Neural cell (in vitro differentiated cells): ENCODE results near the gene EML4. TPM values are rescaled to one million over a fixed set of nuclear protein-coding genes. Genes with fewer than 3 reads are reported as not detected.

Source experiments
- H2AFZ ChIP-seq: fragments of 200-600, 300-800 bp; sonication (generic), shearing (Covaris generic); 2 replicates; pipeline ENCODE4 v1.6.0; 2014; ENCODE audit warnings: low read depth, mild to moderate bottlenecking, antibody characterized with exemption, low read length, moderate library complexity
- H3F3A ChIP-seq: fragments of 200-600 bp; shearing (Covaris generic); 2 replicates; pipeline ENCODE4 v1.6.1; 2016; ENCODE audit warnings: mild to moderate bottlenecking, moderate library complexity, mixed read lengths, antibody characterized with exemption, low read length; ENCODE audit not compliant: insufficient read depth, poor library complexity, severe bottlenecking
- H3K27ac ChIP-seq: fragments of 200-600, 300-800 bp; sonication (generic), shearing (Covaris generic); 2 replicates; pipeline ENCODE4 v1.5.1; 2014; ENCODE audit warnings: mild to moderate bottlenecking, low read length, moderate library complexity
- H3K27me3 ChIP-seq: fragments of 300-800, 200-600 bp; sonication (generic), shearing (Covaris generic); 2 replicates; pipeline ENCODE4 v1.6.0; 2014; ENCODE audit warnings: mild to moderate bottlenecking, low read depth, low read length, moderate library complexity; ENCODE audit not compliant: insufficient read depth
- H3K36me3 ChIP-seq: fragments of 300-800, 200-600 bp; sonication (generic), shearing (Covaris generic); 2 replicates; pipeline ENCODE4 v1.5.1; 2014; ENCODE audit warnings: mild to moderate bottlenecking, antibody characterized with exemption, low read length, moderate library complexity; ENCODE audit not compliant: insufficient read depth
- H3K4me2 ChIP-seq: fragments of 300-800, 200-600 bp; sonication (generic), shearing (Covaris generic); 2 replicates; pipeline ENCODE4 v1.6.0; 2014; ENCODE audit warnings: mild to moderate bottlenecking, low read length
- H3K4me3 ChIP-seq: fragments of 300-800, 200-600 bp; sonication (generic), shearing (Covaris generic); 2 replicates; pipeline ENCODE4 v1.5.1; 2014; ENCODE audit warnings: mild to moderate bottlenecking, low read length, moderate library complexity
- H3K79me2 ChIP-seq: fragments of 200-600 bp; shearing (Covaris generic); replicated peaks from 2 replicates; pipeline ENCODE4 v1.6.0; 2014; ENCODE audit warnings: mild to moderate bottlenecking, low read length, moderate library complexity; ENCODE audit not compliant: insufficient read depth
- H3K9ac ChIP-seq: fragments of 300-800, 200-600 bp; sonication (generic), shearing (Covaris generic); 2 replicates; pipeline ENCODE4 v1.6.1; 2016; ENCODE audit warnings: mild to moderate bottlenecking, low read length, mixed read lengths
- H3K9me2 ChIP-seq: fragments of 200-600 bp; shearing (Covaris generic); 2 replicates; pipeline ENCODE4 v1.6.1; 2016; ENCODE audit warnings: mild to moderate bottlenecking, low read length, mixed read lengths; ENCODE audit not compliant: insufficient read depth
- H3K9me3 ChIP-seq: fragments of 200-600, 300-800 bp; sonication (generic), shearing (Covaris generic); 2 replicates; pipeline ENCODE4 v1.6.1; 2016; ENCODE audit warnings: mild to moderate bottlenecking, mixed run types, low read length, moderate library complexity, mixed read lengths
- H4K20me1 ChIP-seq: fragments of 200-600 bp; shearing (Covaris generic); 2 replicates; pipeline ENCODE4 v1.6.1; 2016; ENCODE audit warnings: mild to moderate bottlenecking, mixed run types; ENCODE audit not compliant: insufficient read depth
- EP300 ChIP-seq: fragments of 450-650 bp; conservative IDR thresholded peaks from 2 replicates; pipeline ENCODE4 v1.6.1; 2014; ENCODE audit warnings: antibody characterized with exemption, mild to moderate bottlenecking, moderate library complexity; ENCODE audit not compliant: poor library complexity, severe bottlenecking
- EZH2 ChIP-seq: fragments of 200-600, 300-800 bp; shearing (Covaris generic), sonication (generic); IDR thresholded peaks from 2 replicates; pipeline ENCODE4 v1.6.1; 2014; ENCODE audit warnings: antibody characterized with exemption, low read length, borderline replicate concordance, mild to moderate bottlenecking; ENCODE audit not compliant: insufficient read depth, poor library complexity, severe bottlenecking
- MXI1 ChIP-seq: fragments of 450-650 bp; conservative IDR thresholded peaks from 2 replicates; pipeline ENCODE4 v1.6.1; 2014; ENCODE audit warnings: antibody characterized with exemption, mild to moderate bottlenecking; ENCODE audit not compliant: poor library complexity, severe bottlenecking
- POLR2AphosphoS5 ChIP-seq: IDR thresholded peaks from 2 replicates; pipeline ENCODE4 v1.6.1; 2012
- RAD21 ChIP-seq: fragments of 450-650 bp; conservative IDR thresholded peaks from 2 replicates; pipeline ENCODE4 v1.6.1; 2014; ENCODE audit warnings: antibody characterized with exemption, mild to moderate bottlenecking, moderate library complexity
- SMC3 ChIP-seq: fragments of 450-650 bp; conservative IDR thresholded peaks from 2 replicates; pipeline ENCODE4 v1.6.1; 2014; ENCODE audit warnings: antibody characterized with exemption, mild to moderate bottlenecking, moderate library complexity; ENCODE audit not compliant: poor library complexity
- TAF1 ChIP-seq: IDR thresholded peaks from 2 replicates; pipeline ENCODE4 v1.6.1; 2012; ENCODE audit warnings: low read depth
- polyA plus RNA-seq: library from polyadenylated mRNA; depleted of rRNA; stranded (reverse); fragments of >200 nt; gene quantifications from 2 replicates; pipeline ENCODE4 v1.2.3, GENCODE V29; 2014
- TF ChIP-seq, protein P1 (sequence below): fragments of 450-650 bp; IDR thresholded peaks from 2 replicates; pipeline ENCODE4 v1.5.1; 2014; ENCODE audit warnings: antibody characterized with exemption, mild to moderate bottlenecking, moderate library complexity; ENCODE audit not compliant: poor library complexity, severe bottlenecking
- TF ChIP-seq, protein P2 (sequence below): IDR thresholded peaks from 2 replicates; pipeline ENCODE4 v1.6.1; 2012; ENCODE audit warnings: borderline replicate concordance

EML4 gene
- polyA plus RNA-seq, 1 donor from 2014 or later, result 33.9 TPM

- no peak overlapping the region for H2AFZ ChIP-seq
- no peaks in the 10 kb centered on the region for H4K20me1 ChIP-seq
- H3K27me3 ChIP-seq, result no peaks in the 10 kb centered on the region
- no peak for TF ChIP-seq MXI1
- TF ChIP-seq, protein P1, sequence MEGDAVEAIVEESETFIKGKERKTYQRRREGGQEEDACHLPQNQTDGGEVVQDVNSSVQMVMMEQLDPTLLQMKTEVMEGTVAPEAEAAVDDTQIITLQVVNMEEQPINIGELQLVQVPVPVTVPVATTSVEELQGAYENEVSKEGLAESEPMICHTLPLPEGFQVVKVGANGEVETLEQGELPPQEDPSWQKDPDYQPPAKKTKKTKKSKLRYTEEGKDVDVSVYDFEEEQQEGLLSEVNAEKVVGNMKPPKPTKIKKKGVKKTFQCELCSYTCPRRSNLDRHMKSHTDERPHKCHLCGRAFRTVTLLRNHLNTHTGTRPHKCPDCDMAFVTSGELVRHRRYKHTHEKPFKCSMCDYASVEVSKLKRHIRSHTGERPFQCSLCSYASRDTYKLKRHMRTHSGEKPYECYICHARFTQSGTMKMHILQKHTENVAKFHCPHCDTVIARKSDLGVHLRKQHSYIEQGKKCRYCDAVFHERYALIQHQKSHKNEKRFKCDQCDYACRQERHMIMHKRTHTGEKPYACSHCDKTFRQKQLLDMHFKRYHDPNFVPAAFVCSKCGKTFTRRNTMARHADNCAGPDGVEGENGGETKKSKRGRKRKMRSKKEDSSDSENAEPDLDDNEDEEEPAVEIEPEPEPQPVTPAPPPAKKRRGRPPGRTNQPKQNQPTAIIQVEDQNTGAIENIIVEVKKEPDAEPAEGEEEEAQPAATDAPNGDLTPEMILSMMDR, result no peak
- no peak for TF ChIP-seq POLR2AphosphoS5
- no peak for TF ChIP-seq RAD21
- no peak for TF ChIP-seq SMC3
- TF ChIP-seq TAF1, result no peak
- TF ChIP-seq EZH2, result no peak
- no peak for TF ChIP-seq EP300
- TF ChIP-seq, protein P2, sequence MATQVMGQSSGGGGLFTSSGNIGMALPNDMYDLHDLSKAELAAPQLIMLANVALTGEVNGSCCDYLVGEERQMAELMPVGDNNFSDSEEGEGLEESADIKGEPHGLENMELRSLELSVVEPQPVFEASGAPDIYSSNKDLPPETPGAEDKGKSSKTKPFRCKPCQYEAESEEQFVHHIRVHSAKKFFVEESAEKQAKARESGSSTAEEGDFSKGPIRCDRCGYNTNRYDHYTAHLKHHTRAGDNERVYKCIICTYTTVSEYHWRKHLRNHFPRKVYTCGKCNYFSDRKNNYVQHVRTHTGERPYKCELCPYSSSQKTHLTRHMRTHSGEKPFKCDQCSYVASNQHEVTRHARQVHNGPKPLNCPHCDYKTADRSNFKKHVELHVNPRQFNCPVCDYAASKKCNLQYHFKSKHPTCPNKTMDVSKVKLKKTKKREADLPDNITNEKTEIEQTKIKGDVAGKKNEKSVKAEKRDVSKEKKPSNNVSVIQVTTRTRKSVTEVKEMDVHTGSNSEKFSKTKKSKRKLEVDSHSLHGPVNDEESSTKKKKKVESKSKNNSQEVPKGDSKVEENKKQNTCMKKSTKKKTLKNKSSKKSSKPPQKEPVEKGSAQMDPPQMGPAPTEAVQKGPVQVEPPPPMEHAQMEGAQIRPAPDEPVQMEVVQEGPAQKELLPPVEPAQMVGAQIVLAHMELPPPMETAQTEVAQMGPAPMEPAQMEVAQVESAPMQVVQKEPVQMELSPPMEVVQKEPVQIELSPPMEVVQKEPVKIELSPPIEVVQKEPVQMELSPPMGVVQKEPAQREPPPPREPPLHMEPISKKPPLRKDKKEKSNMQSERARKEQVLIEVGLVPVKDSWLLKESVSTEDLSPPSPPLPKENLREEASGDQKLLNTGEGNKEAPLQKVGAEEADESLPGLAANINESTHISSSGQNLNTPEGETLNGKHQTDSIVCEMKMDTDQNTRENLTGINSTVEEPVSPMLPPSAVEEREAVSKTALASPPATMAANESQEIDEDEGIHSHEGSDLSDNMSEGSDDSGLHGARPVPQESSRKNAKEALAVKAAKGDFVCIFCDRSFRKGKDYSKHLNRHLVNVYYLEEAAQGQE, result no peak
- no peaks in the 10 kb centered on the region for H3K9me3 ChIP-seq
- H3K4me3 ChIP-seq, result no peak overlapping the region
- H3K4me2 ChIP-seq, result no peak overlapping the region
- H3F3A ChIP-seq, result no peaks in the 10 kb centered on the region
- no peak overlapping the region for H3K27ac ChIP-seq
- no peaks in the 10 kb centered on the region for H3K79me2 ChIP-seq
- H3K9ac ChIP-seq, result no peak overlapping the region
- H3K36me3 ChIP-seq, result no peaks in the 10 kb centered on the region
- no peaks in the 10 kb centered on the region for H3K9me2 ChIP-seq
Observed at GRCh38 chr2:42246562-42246961, 77.4 kb downstream of the EML4 start.

- no peaks in the 10 kb centered on the region for H4K20me1 ChIP-seq
- H3F3A ChIP-seq, result no peaks in the 10 kb centered on the region
- H3K27ac ChIP-seq, result no peak overlapping the region
- no peaks in the 10 kb centered on the region for H3K9me2 ChIP-seq
- TF ChIP-seq, protein P1, result no peak
- no peak for TF ChIP-seq POLR2AphosphoS5
- TF ChIP-seq, protein P2, result no peak
- no peak for TF ChIP-seq EP300
- TF ChIP-seq SMC3, result no peak
- no peak for TF ChIP-seq RAD21
- TF ChIP-seq EZH2, result no peak
- no peak for TF ChIP-seq MXI1
- TF ChIP-seq TAF1, result no peak
- H3K9me3 ChIP-seq, result no peaks in the 10 kb centered on the region
- no peak overlapping the region for H3K4me2 ChIP-seq
- no peaks in the 10 kb centered on the region for H3K27me3 ChIP-seq
- H2AFZ ChIP-seq, result no peak overlapping the region
- no peaks in the 10 kb centered on the region for H3K79me2 ChIP-seq
- no peak overlapping the region for H3K4me3 ChIP-seq
- H3K36me3 ChIP-seq, result no peaks in the 10 kb centered on the region
- H3K9ac ChIP-seq, result no peak overlapping the region
Observed at GRCh38 chr2:42248846-42249245, 79.7 kb downstream of the EML4 start.
